ENCODE data around the gene CACNA1C.

Gene CACNA1C

GRCh38 chr12:2616763-2617162 lies 564.0 kb downstream of the CACNA1C start:
- no peak for DNase-seq

- no peak for DNase-seq
Observed at GRCh38 chr12:2617365-2617764, 564.6 kb downstream of the CACNA1C start.

- DNase-seq = no peak
Observed at GRCh38 chr12:2618291-2618995, 565.7 kb downstream of the CACNA1C start.

- DNase-seq = no peak
Observed at GRCh38 chr12:2619136-2619535, 566.3 kb downstream of the CACNA1C start.

GRCh38 chr12:2622460-2622859 lies 569.7 kb downstream of the CACNA1C start:
- no peak for DNase-seq

- DNase-seq = no peak
Observed at GRCh38 chr12:2623472-2623871, 570.7 kb downstream of the CACNA1C start.

GRCh38 chr12:2624543-2625288 lies 571.9 kb downstream of the CACNA1C start:
- peak; percentile 13 for DNase-seq

- no peak for DNase-seq
Observed at GRCh38 chr12:2625289-2625612, 572.5 kb downstream of the CACNA1C start.

GRCh38 chr12:2627076-2627834 lies 574.5 kb downstream of the CACNA1C start:
- DNase-seq = no peak

GRCh38 chr12:2627835-2628191 lies 575.0 kb downstream of the CACNA1C start:
- no peak for DNase-seq

- no peak for DNase-seq
Observed at GRCh38 chr12:2628401-2628800, 575.6 kb downstream of the CACNA1C start.

- no peak for DNase-seq
Observed at GRCh38 chr12:2629051-2629450, 576.3 kb downstream of the CACNA1C start.

GRCh38 chr12:2631653-2632350 lies 579.0 kb downstream of the CACNA1C start:
- DNase-seq = no peak

- no peak for DNase-seq
Observed at GRCh38 chr12:2633176-2633824, 580.5 kb downstream of the CACNA1C start.

GRCh38 chr12:2633825-2634200 lies 581.0 kb downstream of the CACNA1C start:
- no peak for DNase-seq

GRCh38 chr12:2634471-2634870 lies 581.7 kb downstream of the CACNA1C start:
- DNase-seq = no peak

- no peak for DNase-seq
Observed at GRCh38 chr12:2636741-2637340, 584.1 kb downstream of the CACNA1C start.

- no peak for DNase-seq
Observed at GRCh38 chr12:2637371-2637770, 584.6 kb downstream of the CACNA1C start.

- no peak for DNase-seq
Observed at GRCh38 chr12:2638273-2639019, 585.7 kb downstream of the CACNA1C start.

- no peak for DNase-seq
Observed at GRCh38 chr12:2639020-2639298, 586.2 kb downstream of the CACNA1C start.

GRCh38 chr12:2640281-2640680 lies 587.5 kb downstream of the CACNA1C start:
- no peak for DNase-seq

GRCh38 chr12:2640709-2641108 lies 587.9 kb downstream of the CACNA1C start:
- peak; percentile 46 for DNase-seq
